Sigmoid colon (tissue), 7 donors: ENCODE measurements around the gene KCNT1. TPM values are rescaled to one million over a fixed set of nuclear protein-coding genes. Genes with fewer than 3 reads are reported as not detected.

ENCODE experiments used
- DNase-seq: peaks from one replicate; pipeline ENCODE4 v3.0.0-alpha.2; 2019
- H3K27ac ChIP-seq, 4 donors: fragments of 200-600 bp; sonication (generic); one replicate each; pipeline ENCODE4 v1.5.1; 2016 to 2019; ENCODE audit warnings: mild to moderate bottlenecking in 1 of 4
- H3K27me3 ChIP-seq, 3 donors: fragments of 200-600 bp; sonication (generic); one replicate each; pipeline ENCODE4 v1.5.1; 2019; ENCODE audit warnings: mild to moderate bottlenecking in 1 of 3
- H3K36me3 ChIP-seq, 4 donors: fragments of 200-600 bp; sonication (generic); one replicate each; pipeline ENCODE4 v1.5.1; 2016 to 2019
- H3K4me1 ChIP-seq, 4 donors: fragments of 200-600 bp; sonication (generic); one replicate each; pipeline ENCODE4 v1.5.1; 2017 to 2019
- H3K4me3 ChIP-seq, 4 donors: fragments of 200-600 bp; sonication (generic); one replicate each; pipeline ENCODE4 v1.5.1; 2017 to 2019; ENCODE audit warnings: mild to moderate bottlenecking in 2 of 4, moderate library complexity in 1 of 4
- H3K9me3 ChIP-seq, 4 donors: fragments of 200-600 bp in 3 of 4; sonication (generic) in 3 of 4; one replicate each; pipeline versions ENCODE4 v1.5.1 to v1.6.1; 2013 to 2019
- CTCF ChIP-seq, 4 experiments: fragments of 450-650 bp in 3 of 4; fragments of 200-600 bp in 1 of 4; IDR thresholded peaks; one replicate each; pipeline ENCODE4 v1.5.1; 2016 to 2019; ENCODE audit warnings: antibody characterized with exemption in 4 of 4, mild to moderate bottlenecking in 3 of 4, moderate library complexity in 2 of 4
- EP300 ChIP-seq, 4 donors: sonication (generic); formaldehyde crosslinking; IDR thresholded peaks; one replicate each; pipeline ENCODE4 v1.6.1; 2017; ENCODE audit warnings: antibody characterized with exemption in 4 of 4
- POLR2A ChIP-seq, 2 donors: fragments of 450-650 bp; IDR thresholded peaks; one replicate each; pipeline ENCODE4 v1.6.1; 2016; ENCODE audit warnings: antibody characterized with exemption in 2 of 2, mild to moderate bottlenecking in 2 of 2, moderate library complexity in 2 of 2
- POLR2AphosphoS5 ChIP-seq, 4 donors: sonication (generic); formaldehyde crosslinking; IDR thresholded peaks; one replicate each; pipeline ENCODE4 v1.6.1; 2017; ENCODE audit warnings: antibody characterized with exemption in 4 of 4
- WGBS, 2 donors: extraction: QIAGEN DNeasy Blood & Tissue Kit; methylation state at CpG; one replicate each; pipeline ENCODE4 v1.1.7; 2013; 5-methylcytosine and 5-hydroxymethylcytosine counted together
- intact Hi-C: fragments of 100-400 bp; cut with DNase I; formaldehyde crosslinking; loops from one replicate; pipeline ENCODE4 v1.15.1; 2023
- polyA plus RNA-seq, 3 donors: library from polyadenylated mRNA; stranded (reverse); fragments of 200-250 nt; gene quantifications; one replicate each; pipeline ENCODE4 v1.2.3, GENCODE V29; 2013
- total RNA-seq, 4 donors: library from RNA; depleted of rRNA; stranded (reverse); fragments of >200 nt; gene quantifications; one replicate each; pipeline ENCODE4 v1.1.0, GENCODE V29; 2016
- donor health status: healthy with polysubstance abuse.
- donor health status: Bipolar disorder and iron deficiency.
- donor health status: healthy.

KCNT1 gene
- total and polyA plus RNA-seq, 7 donors: 0.23 to 0.95 (median 0.32) TPM; not detected in 3

- no peak for DNase-seq
- intact Hi-C loops: no loop called here
- no peak overlapping the region for H3K27ac ChIP-seq
- H3K9me3 ChIP-seq: no peaks in the 10 kb centered on the region
- 75 to 86% methylated on average over 33 of the region's 33 CpGs for WGBS, 2 donors
- H3K27me3 ChIP-seq: peaks cover 0 to 61% (median 4%) of the 10 kb centered on the region in 3 donors
- TF ChIP-seq POLR2A (IDR thresholded peaks at IDR 0.05): no peak
- no peak for TF ChIP-seq CTCF (IDR thresholded peaks at IDR 0.05)
- no peak for TF ChIP-seq EP300 (IDR thresholded peaks at IDR 0.05)
- no peak for TF ChIP-seq POLR2AphosphoS5 (IDR thresholded peaks at IDR 0.05)
- H3K4me3 ChIP-seq: no peak overlapping the region
- no peaks in the 10 kb centered on the region for H3K36me3 ChIP-seq
- no peaks in the 10 kb centered on the region for H3K4me1 ChIP-seq
Measured at GRCh38 chr9:135744333-135745070, 42.5 kb downstream of the KCNT1 start.

GRCh38 chr9:135745189-135745588 is 43.2 kb downstream of the KCNT1 start:
- 70 to 82% methylated on average over 21 of the region's 21 CpGs for WGBS, 2 donors
- H3K27me3 ChIP-seq: peaks cover 0 to 55% (median 0%) of the 10 kb centered on the region in 3 donors
- intact Hi-C loops: no loop called here
- no peaks in the 10 kb centered on the region for H3K9me3 ChIP-seq
- TF ChIP-seq POLR2A (IDR thresholded peaks at IDR 0.05) (no peak), CTCF (IDR thresholded peaks at IDR 0.05) (no peak), EP300 (IDR thresholded peaks at IDR 0.05) (no peak), POLR2AphosphoS5 (IDR thresholded peaks at IDR 0.05) (no peak)
- no peak overlapping the region for H3K27ac ChIP-seq
- no peak overlapping the region for H3K4me3 ChIP-seq
- DNase-seq: no peak
- H3K36me3 ChIP-seq: no peaks in the 10 kb centered on the region
- H3K4me1 ChIP-seq: no peaks in the 10 kb centered on the region

GRCh38 chr9:135745686-135746324 is 43.8 kb downstream of the KCNT1 start:
- peaks cover 0 to 48% (median 0%) of the 10 kb centered on the region in 3 donors for H3K27me3 ChIP-seq
- intact Hi-C loops: no loop called here
- WGBS, 2 donors: 77 to 87% methylated on average over 24 of the region's 24 CpGs

GRCh38 chr9:135746565-135746964 is 44.6 kb downstream of the KCNT1 start:
- WGBS, 2 donors: 34 to 65% methylated on average over 9 of the region's 9 CpGs
- no peak for DNase-seq

More at GRCh38 chr9:135745686-135746324, 43.8 kb downstream of the KCNT1 start:
- TF ChIP-seq POLR2AphosphoS5 (IDR thresholded peaks at IDR 0.05): no peak
- TF ChIP-seq POLR2A (IDR thresholded peaks at IDR 0.05): no peak
- no peak for TF ChIP-seq EP300 (IDR thresholded peaks at IDR 0.05)
- TF ChIP-seq CTCF (IDR thresholded peaks at IDR 0.05): no peak
- no peak for DNase-seq
- no peaks in the 10 kb centered on the region for H3K9me3 ChIP-seq
- H3K4me3 ChIP-seq: no peak overlapping the region
- H3K27ac ChIP-seq: no peak overlapping the region
- H3K4me1 ChIP-seq: no peaks in the 10 kb centered on the region
- H3K36me3 ChIP-seq: no peaks in the 10 kb centered on the region

More at GRCh38 chr9:135746565-135746964, 44.6 kb downstream of the KCNT1 start:
- Histone ChIP-seq H3K4me1 (no peaks in the 10 kb centered on the region), H3K9me3 (no peaks in the 10 kb centered on the region), H3K27me3 (peaks cover 0 to 41% (median 0%) of the 10 kb centered on the region in 3 donors), H3K36me3 (no peaks in the 10 kb centered on the region), H3K27ac (no peak overlapping the region), H3K4me3 (no peak overlapping the region)
- intact Hi-C loops: no loop called here
- no peak for TF ChIP-seq CTCF (IDR thresholded peaks at IDR 0.05)
- TF ChIP-seq POLR2AphosphoS5 (IDR thresholded peaks at IDR 0.05): no peak
- TF ChIP-seq POLR2A (IDR thresholded peaks at IDR 0.05): no peak
- no peak for TF ChIP-seq EP300 (IDR thresholded peaks at IDR 0.05)
